Keratinocyte (primary cell): ENCODE measurements around the gene KIAA1217.

Source experiments
- EZH2 ChIP-seq: IDR thresholded peaks from one replicate; pipeline ENCODE4 v1.6.1; 2012; ENCODE audit warnings: inconsistent platforms, mild to moderate bottlenecking, low read length, moderate library complexity
- TF ChIP-seq, protein P1 (sequence below), 3 experiments: IDR thresholded peaks in 1 of 3; conservative IDR thresholded peaks in 1 of 3; optimal IDR thresholded peaks in 1 of 3; 2 replicates in 2 of 3; 3 replicates in 1 of 3; pipeline versions ENCODE3 to v1.5.1; 2011; ENCODE audit warnings: low read length in 3 of 3, mild to moderate bottlenecking in 3 of 3, moderate library complexity in 2 of 3, control low read depth in 1 of 3, inconsistent platforms in 1 of 3; ENCODE audit not compliant: insufficient read depth in 2 of 3; ENCODE audit errors: extremely low read depth in 1 of 3

DNA sequence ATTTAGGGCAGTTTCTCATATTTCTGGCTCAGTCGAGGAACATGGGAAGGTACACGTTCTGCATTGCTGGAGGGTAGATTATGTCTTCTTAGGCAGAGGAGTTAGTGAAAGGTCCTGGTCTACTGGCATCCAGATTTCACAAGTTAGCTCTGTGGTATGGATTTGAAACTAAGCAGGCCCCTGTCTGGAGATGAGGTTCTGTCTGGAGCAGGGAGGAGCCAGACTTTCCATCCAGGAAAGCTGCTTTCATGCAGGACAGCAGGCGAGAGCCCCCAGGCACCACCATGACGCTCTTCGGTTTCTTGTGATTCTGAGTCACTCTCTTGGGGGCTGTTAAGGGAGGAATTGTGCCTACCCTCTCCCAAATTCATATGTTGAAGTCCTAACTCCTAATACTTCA, 184.3 kb downstream of the KIAA1217 start:
- TF ChIP-seq, protein P1, sequence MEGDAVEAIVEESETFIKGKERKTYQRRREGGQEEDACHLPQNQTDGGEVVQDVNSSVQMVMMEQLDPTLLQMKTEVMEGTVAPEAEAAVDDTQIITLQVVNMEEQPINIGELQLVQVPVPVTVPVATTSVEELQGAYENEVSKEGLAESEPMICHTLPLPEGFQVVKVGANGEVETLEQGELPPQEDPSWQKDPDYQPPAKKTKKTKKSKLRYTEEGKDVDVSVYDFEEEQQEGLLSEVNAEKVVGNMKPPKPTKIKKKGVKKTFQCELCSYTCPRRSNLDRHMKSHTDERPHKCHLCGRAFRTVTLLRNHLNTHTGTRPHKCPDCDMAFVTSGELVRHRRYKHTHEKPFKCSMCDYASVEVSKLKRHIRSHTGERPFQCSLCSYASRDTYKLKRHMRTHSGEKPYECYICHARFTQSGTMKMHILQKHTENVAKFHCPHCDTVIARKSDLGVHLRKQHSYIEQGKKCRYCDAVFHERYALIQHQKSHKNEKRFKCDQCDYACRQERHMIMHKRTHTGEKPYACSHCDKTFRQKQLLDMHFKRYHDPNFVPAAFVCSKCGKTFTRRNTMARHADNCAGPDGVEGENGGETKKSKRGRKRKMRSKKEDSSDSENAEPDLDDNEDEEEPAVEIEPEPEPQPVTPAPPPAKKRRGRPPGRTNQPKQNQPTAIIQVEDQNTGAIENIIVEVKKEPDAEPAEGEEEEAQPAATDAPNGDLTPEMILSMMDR (optimal IDR thresholded peaks at IDR 0.05 in 1 of 3, IDR thresholded peaks at IDR 0.05 in 1 of 3, conservative IDR thresholded peaks at IDR 0.05 in 1 of 3; ENCODE audit: extremely low read depth in 1 of 3, insufficient read depth in 2 of 3, low read length in 3 of 3): no peak
- no peak for TF ChIP-seq EZH2
